Panc1 (cell line): ENCODE measurements around the gene ZNF57. TPM values are rescaled to one million over a fixed set of nuclear protein-coding genes. Genes with fewer than 3 reads are reported as not detected.

ENCODE experiments used
- ATAC-seq: fragments of 200-7000 bp; cut with Tn5 transposase; 2 replicates; pipeline ENCODE4 v1.9.1; 2020; ENCODE audit warnings: mild to moderate bottlenecking, moderate library complexity
- BruUV-seq: library from RNA; stranded (reverse); fragments of 400-500 nt; replicated peaks from 2 replicates; lab custom pipeline; 2021; lab: Mats Ljungman, UMichigan
- CTCF ChIA-PET: fragments of 300-600 bp; sonication (Branson Sonifier 250); formaldehyde crosslinking; loops from one replicate; lab custom pipeline; 2022; ENCODE audit warnings: antibody characterized with exemption; lab: Charles Lee
- POLR2A ChIA-PET: fragments of 300-600 bp; sonication (Branson Sonifier 250); formaldehyde crosslinking; loops from one replicate; lab custom pipeline; 2022; ENCODE audit warnings: antibody characterized with exemption; lab: Charles Lee
- DNase-seq: peaks from one replicate; pipeline ENCODE4 v3.0.0-alpha.2; 2010; ENCODE audit warnings: low read depth, low spot score
- H3K27ac ChIP-seq: 2 replicates; pipeline ENCODE4 v1.5.1; 2011; ENCODE audit warnings: mild to moderate bottlenecking, low read length, inconsistent platforms
- H3K27me3 ChIP-seq: fragments of 200-500 bp; sonication (Bioruptor generic); 2 replicates; pipeline ENCODE4 v1.6.0; 2014; ENCODE audit warnings: low read length, inconsistent platforms; ENCODE audit not compliant: control insufficient read depth, insufficient read depth
- H3K36me3 ChIP-seq: fragments of 200-500 bp; sonication (Bioruptor generic); 2 replicates; pipeline ENCODE4 v1.5.1; 2014; ENCODE audit warnings: inconsistent platforms, mild to moderate bottlenecking, low read length, moderate library complexity; ENCODE audit not compliant: control insufficient read depth, insufficient read depth
- H3K4me1 ChIP-seq: 2 replicates; pipeline ENCODE4 v1.5.1; 2011; ENCODE audit warnings: inconsistent platforms, mild to moderate bottlenecking, low read length, moderate library complexity; ENCODE audit not compliant: control insufficient read depth, insufficient read depth
- H3K4me3 ChIP-seq, 2 experiments: 2 replicates each; pipeline ENCODE4 v1.5.1; 2011 to 2012; ENCODE audit warnings: low read depth in 2 of 2, low read length in 2 of 2, mild to moderate bottlenecking in 2 of 2, inconsistent platforms in 1 of 2, moderate library complexity in 1 of 2
- H3K9me3 ChIP-seq: fragments of 200-500 bp; sonication (Bioruptor generic); 2 replicates; pipeline ENCODE4 v1.5.1; 2014; ENCODE audit warnings: low read depth, mild to moderate bottlenecking, inconsistent platforms, low read length, moderate library complexity; ENCODE audit not compliant: control insufficient read depth, insufficient read depth
- CTCF ChIP-seq: fragments of 450-650 bp; IDR thresholded peaks from 2 replicates; pipeline ENCODE4 v1.5.1; 2017; ENCODE audit warnings: mild to moderate bottlenecking
- POLR2AphosphoS5 ChIP-seq: IDR thresholded peaks from 2 replicates; pipeline ENCODE4 v1.6.1; 2012; ENCODE audit warnings: mild to moderate bottlenecking, low read depth, low read length, moderate library complexity
- REST ChIP-seq, 2 experiments: IDR thresholded peaks; 2 replicates each; pipeline ENCODE4 v1.6.1; 2011 to 2012; ENCODE audit warnings: low read depth in 2 of 2, control low read depth in 1 of 2, low read length in 1 of 2, mild to moderate bottlenecking in 1 of 2, moderate library complexity in 1 of 2; ENCODE audit not compliant: insufficient read depth in 1 of 2
- SIN3A ChIP-seq: IDR thresholded peaks from 2 replicates; pipeline ENCODE4 v1.6.1; 2012; ENCODE audit warnings: low read depth, mild to moderate bottlenecking, low read length, moderate library complexity, borderline replicate concordance; ENCODE audit not compliant: insufficient read depth
- TCF7L2 ChIP-seq: IDR thresholded peaks from 2 replicates; pipeline ENCODE4 v1.6.1; 2011; ENCODE audit warnings: mild to moderate bottlenecking, low read depth, low read length, inconsistent platforms
- in situ Hi-C: cut with HindIII; loops from 2 replicates; pipeline ENCODE4 v1.10.0; 2016; ENCODE audit warnings: low sequenced_read_pairs, low pct_unique_long_range_greater_than_20kb
- intact Hi-C: fragments of 100-400 bp; cut with micrococcal nuclease; formaldehyde crosslinking; loops from one replicate; pipeline ENCODE4 v1.10.0; 2022; ENCODE audit not compliant: unreplicated experiment
- total RNA-seq: library from RNA; stranded (reverse); gene quantifications from one replicate; pipeline ENCODE4 v1.2.1, GENCODE V29; 2021; ENCODE audit not compliant: unreplicated experiment

ZNF57 gene
- total RNA-seq, 1 experiment from 2014 or later: 4.9 TPM

GRCh38 chr19:2905918-2906519 is 5.3 kb downstream of the ZNF57 start:
- H3K27ac ChIP-seq: no peak overlapping the region
- in situ Hi-C loops: no loop called here
- intact Hi-C loops: no loop called here
- BruUV-seq: no TSS peak
- no peak for DNase-seq
- no peak for ATAC-seq
- H3K4me1 ChIP-seq: peaks cover 6% of the 10 kb centered on the region
- no peaks in the 10 kb centered on the region for H3K9me3 ChIP-seq
- no peaks in the 10 kb centered on the region; the same call in 1 of the 2 replicates for H3K36me3 ChIP-seq
- POLR2A ChIA-PET: no interaction called here
- CTCF ChIA-PET: no interaction called here
- no peak for TF ChIP-seq REST (IDR thresholded peaks at IDR 0.05; ENCODE audit: insufficient read depth in 1 of 2, low read depth in 2 of 2, low read length in 1 of 2)
- no peak for TF ChIP-seq TCF7L2
- no peak for TF ChIP-seq CTCF
- no peak for TF ChIP-seq POLR2AphosphoS5
- no peak for TF ChIP-seq SIN3A
- H3K4me3 ChIP-seq: no peak overlapping the region
- no peaks in the 10 kb centered on the region for H3K27me3 ChIP-seq

- CTCF ChIA-PET: no interaction called here
- BruUV-seq: no TSS peak
Observed at GRCh38 chr19:2906631-2907195, 6.0 kb downstream of the ZNF57 start.

More at GRCh38 chr19:2906631-2907195, 6.0 kb downstream of the ZNF57 start:
- no peak for DNase-seq
- POLR2A ChIA-PET: no interaction called here
- no peak for TF ChIP-seq TCF7L2
- no peak for TF ChIP-seq CTCF
- no peak for TF ChIP-seq SIN3A
- TF ChIP-seq REST (IDR thresholded peaks at IDR 0.05; ENCODE audit: insufficient read depth in 1 of 2, low read depth in 2 of 2, low read length in 1 of 2): no peak
- TF ChIP-seq POLR2AphosphoS5: no peak
- Histone ChIP-seq H3K36me3 (no peaks in the 10 kb centered on the region), H3K27me3 (no peaks in the 10 kb centered on the region), H3K4me1 (peaks cover 6% of the 10 kb centered on the region), H3K4me3 (no peak overlapping the region), H3K9me3 (no peaks in the 10 kb centered on the region), H3K27ac (no peak overlapping the region)
- in situ Hi-C loops: no loop called here
- ATAC-seq: no peak
- intact Hi-C loops: no loop called here
